A673 (cell line): ENCODE data around the gene FAM210B. TPM values are rescaled to one million over a fixed set of nuclear protein-coding genes. Genes with fewer than 3 reads are reported as not detected.

Experiments used
- BruUV-seq: library from RNA; stranded (reverse); fragments of 400-500 nt; replicated peaks from 2 replicates; lab custom pipeline; 2021; lab: Mats Ljungman, UMichigan
- CTCF ChIA-PET: fragments of 300-600 bp; sonication (Branson Sonifier 250); formaldehyde crosslinking; loops from one replicate; lab custom pipeline; 2022; ENCODE audit warnings: antibody characterized with exemption; lab: Charles Lee
- POLR2A ChIA-PET: fragments of 300-600 bp; sonication (Branson Sonifier 250); formaldehyde crosslinking; loops from one replicate; lab custom pipeline; 2022; ENCODE audit warnings: antibody characterized with exemption; ENCODE audit not compliant: low non-redundant PET; lab: Charles Lee
- DNase-seq: peaks from one replicate; pipeline ENCODE4 v3.0.0-alpha.2; 2015; ENCODE audit warnings: low spot score
- H3K27ac ChIP-seq: fragments of 200-600 bp; sonication (generic); 2 replicates; pipeline ENCODE4 v1.5.1; 2016; ENCODE audit warnings: mixed run types, low read depth, mild to moderate bottlenecking, mixed read lengths, antibody characterized with exemption, low read length; ENCODE audit not compliant: poor library complexity, severe bottlenecking
- H3K27me3 ChIP-seq: fragments of 200-600 bp; sonication (generic); replicated peaks from 2 replicates; pipeline ENCODE4 v1.6.1; 2017; ENCODE audit warnings: mixed run types, low read depth, mild to moderate bottlenecking, mixed read lengths, antibody characterized with exemption, low read length; ENCODE audit not compliant: insufficient read depth, poor library complexity
- H3K36me3 ChIP-seq: fragments of 200-600 bp; sonication (generic); 2 replicates; pipeline ENCODE4 v1.6.1; 2016; ENCODE audit warnings: mixed run types, mild to moderate bottlenecking, mixed read lengths, antibody characterized with exemption, low read length; ENCODE audit not compliant: insufficient read depth, poor library complexity, severe bottlenecking
- H3K4me1 ChIP-seq: fragments of 200-600 bp; sonication (generic); 2 replicates; pipeline ENCODE4 v1.6.1; 2017; ENCODE audit warnings: mixed run types, mild to moderate bottlenecking, mixed read lengths, antibody characterized with exemption, low read length; ENCODE audit not compliant: insufficient read depth, poor library complexity, severe bottlenecking
- H3K4me3 ChIP-seq: fragments of 200-600 bp; sonication (generic); 2 replicates; pipeline ENCODE4 v1.5.1; 2016; ENCODE audit warnings: low read depth, mixed run types, mild to moderate bottlenecking, mixed read lengths, low read length; ENCODE audit not compliant: poor library complexity, severe bottlenecking
- H3K9me3 ChIP-seq: fragments of 200-600 bp; sonication (generic); 2 replicates; pipeline ENCODE4 v1.6.1; 2016; ENCODE audit warnings: mixed run types, low read depth, mild to moderate bottlenecking, mixed read lengths, antibody characterized with exemption, low read length; ENCODE audit not compliant: poor library complexity, severe bottlenecking
- CTCF ChIP-seq: fragments of 300-800, 200-600 bp; sonication (generic); conservative IDR thresholded peaks from 2 replicates; pipeline ENCODE4 v1.5.1; 2017; ENCODE audit warnings: low read depth, mild to moderate bottlenecking, antibody characterized with exemption, low read length, moderate library complexity, mixed read lengths
- EZH2 ChIP-seq: fragments of 200-600 bp; sonication (generic); IDR thresholded peaks from 2 replicates; pipeline ENCODE4 v1.6.1; 2017; ENCODE audit warnings: borderline replicate concordance, low read depth, mild to moderate bottlenecking, mixed read lengths, antibody characterized with exemption, low read length; ENCODE audit not compliant: poor library complexity, severe bottlenecking
- intact Hi-C: fragments of 100-400 bp; cut with micrococcal nuclease; formaldehyde crosslinking; loops from one replicate; pipeline ENCODE4 v1.10.0; 2022; ENCODE audit not compliant: unreplicated experiment
- total RNA-seq: library from RNA; stranded (reverse); gene quantifications from 2 replicates; pipeline ENCODE4 v1.2.3, GENCODE V29; 2021

The FAM210B gene
- total RNA-seq, 1 experiment from 2014 or later: 5.5 TPM

GRCh38 chr20:56378386-56378785 lies 19.6 kb downstream of the FAM210B start:
- POLR2A ChIA-PET: no interaction called here
- intact Hi-C loops: no loop called here

GRCh38 chr20:56380375-56380774 lies 21.6 kb downstream of the FAM210B start:
- Histone ChIP-seq H3K27me3 (no peaks in the 10 kb centered on the region), H3K4me3 (no peak overlapping the region), H3K9me3 (no peaks in the 10 kb centered on the region), H3K36me3 (peaks cover 95% of the 10 kb centered on the region), H3K4me1 (no peaks in the 10 kb centered on the region), H3K27ac (no peak overlapping the region)
- CTCF ChIA-PET: no interaction called here
- no TSS peak for BruUV-seq
- intact Hi-C loops: no loop called here
- TF ChIP-seq EZH2: no peak
- no peak for TF ChIP-seq CTCF
- POLR2A ChIA-PET: no interaction called here
- DNase-seq: no peak

More at GRCh38 chr20:56378386-56378785, 19.6 kb downstream of the FAM210B start:
- Histone ChIP-seq H3K9me3 (no peaks in the 10 kb centered on the region), H3K27me3 (no peaks in the 10 kb centered on the region), H3K36me3 (peaks cover 91% of the 10 kb centered on the region), H3K4me1 (no peaks in the 10 kb centered on the region), H3K4me3 (no peak overlapping the region), H3K27ac (no peak overlapping the region)
- DNase-seq: no peak
- TF ChIP-seq EZH2 (no peak), CTCF (no peak)
- CTCF ChIA-PET: no interaction called here
- BruUV-seq: no TSS peak

GRCh38 chr20:56381501-56381900 lies 22.7 kb downstream of the FAM210B start:
- TF ChIP-seq EZH2: no peak
- no peak for TF ChIP-seq CTCF
- BruUV-seq: no TSS peak
- no peak for DNase-seq
- no peaks in the 10 kb centered on the region for H3K27me3 ChIP-seq
- intact Hi-C loops: no loop called here
- ChIA-PET POLR2A (interaction anchor here (0.7 kb wide), 1 partner anchor 23 kb away, joined by 4 read pairs; the partner anchor contains the start of gene FAM210B), CTCF (no interaction called here)
- no peaks in the 10 kb centered on the region for H3K4me1 ChIP-seq
- no peak overlapping the region for H3K27ac ChIP-seq
- H3K36me3 ChIP-seq: peaks cover 96% of the 10 kb centered on the region
- no peaks in the 10 kb centered on the region for H3K9me3 ChIP-seq
- H3K4me3 ChIP-seq: no peak overlapping the region
